Pancreas (tissue), 10 donors: ENCODE results near the gene MED31. TPM values are rescaled to one million over a fixed set of nuclear protein-coding genes. Genes with fewer than 3 reads are reported as not detected.
A peak's percentile ranks its signal among the peaks of the same experiment; 100 is the strongest.

Source experiments
- ATAC-seq, 4 donors: fragments of 200-7000 bp; cut with Tn5 transposase; one replicate each; pipeline versions ENCODE4 v1.8.0 to v1.9.1; 2020; ENCODE audit warnings: mild to moderate bottlenecking in 4 of 4, moderate library complexity in 4 of 4
- DNase-seq, 6 donors: peaks; one replicate each; pipeline ENCODE4 v3.0.0-alpha.2; 2020
- FAIRE-seq: peaks from 2 replicates; lab custom pipeline; 2012; peaks lifted over from hg19 to GRCh38; lab: Jason Lieb, UNC
- H3K27ac ChIP-seq, 4 donors: fragments of 200-600 bp; sonication (generic); 1 replicate in 3 of 4; 2 replicates in 1 of 4; pipeline versions ENCODE4 v1.5.0 to v1.8.0; 2020
- H3K27me3 ChIP-seq, 4 donors: fragments of 200-600 bp; one replicate each; pipeline ENCODE4 v1.8.0; 2021
- H3K36me3 ChIP-seq, 3 donors: fragments of 200-600 bp; sonication (generic) in 1 of 3; one replicate each; pipeline versions ENCODE4 v1.5.0 to v1.8.0; 2020 to 2021
- H3K4me1 ChIP-seq, 3 donors: fragments of 200-600 bp; one replicate each; pipeline ENCODE4 v1.8.0; 2021
- H3K4me3 ChIP-seq, 4 donors: fragments of 200-600 bp; sonication (generic) in 2 of 4; one replicate each; pipeline versions ENCODE4 v1.5.0 to v1.8.0; 2020 to 2021
- H3K9me3 ChIP-seq, 4 donors: fragments of 200-600 bp; one replicate each; pipeline ENCODE4 v1.8.0; 2021
- CTCF ChIP-seq, 4 donors: fragments of 200-600 bp; sonication (generic) in 3 of 4; IDR thresholded peaks; one replicate each; pipeline versions ENCODE4 v1.5.0 to v1.8.0; 2021; ENCODE audit warnings: antibody characterized with exemption in 4 of 4
- WGBS, 2 donors: extraction: QIAGEN DNeasy Blood & Tissue Kit; methylation state at CpG; one replicate each; pipeline ENCODE4 v1.1.7; 2013; 5-methylcytosine and 5-hydroxymethylcytosine counted together
- intact Hi-C, 3 donors: fragments of 100-400 bp; cut with DNase I; formaldehyde crosslinking; loops; one replicate each; pipeline versions ENCODE4 v1.11.1 to v1.14.2; 2022
- polyA plus RNA-seq, 2 donors: library from polyadenylated mRNA; stranded (reverse); fragments of 200-250 nt; gene quantifications; one replicate each; pipeline ENCODE4 v1.2.3, GENCODE V29; 2013
- total RNA-seq, 6 donors: library from RNA; stranded (reverse); fragmentation: NEBNext Ultra II Directional in 4 of 6; extraction: Animal tissue kit (Norgen Biotek cat#: 25700) in 4 of 6; gene quantifications; one replicate each; pipeline versions ENCODE4 v1.2.1 to v1.2.4, GENCODE V29; 2021 to 2023
- donor health status: healthy with polysubstance abuse.
- donor health status: DM: no; HTN: no; CAD: no; lungs with moderate emphysema.
- donor health status: DM: no; HTN: no; CAD: no.
- donor health status: control.
- donor health status: control.
- donor health status: Bipolar disorder and iron deficiency.
- donor health status: DM: yes; HTN: yes; CAD: no.
- donor health status: DM: no; HTN: no; CAD: no.
- donor health status: DM: no; HTN: no; CAD: no.
- donor health status: DM: yes; HTN: yes; CAD: no.

Gene MED31
- total and polyA plus RNA-seq, 8 donors = 2.2 to 14.5 (median 6.4) TPM

- WGBS, 2 donors = 78 to 86% methylated on average over 6 of the region's 6 CpGs
- TF ChIP-seq CTCF (IDR thresholded peaks at IDR 0.05) = no peak
- Histone ChIP-seq H3K4me1 (no peaks in the 10 kb centered on the region), H3K4me3 (no peak overlapping the region), H3K36me3 (no peaks in the 10 kb centered on the region), H3K9me3 (no peaks in the 10 kb centered on the region), H3K27ac (no peak overlapping the region), H3K27me3 (no peaks in the 10 kb centered on the region)
- intact Hi-C loops = no loop called here
- ATAC-seq (no peak), DNase-seq (no peak), FAIRE-seq (no peak)
Measured at GRCh38 chr17:6679241-6679640, 27.8 kb upstream of the MED31 start.

GRCh38 chr17:6677946-6678345 is 26.5 kb upstream of the MED31 start:
- DNase-seq = no peak
- TF ChIP-seq CTCF (IDR thresholded peaks at IDR 0.05) = no peak
- no peak overlapping the region for H3K27ac ChIP-seq
- intact Hi-C loops = no loop called here
- no peaks in the 10 kb centered on the region for H3K36me3 ChIP-seq
- no peak for FAIRE-seq
- 75 to 91% methylated on average over 6 to 7 of the region's 7 CpGs for WGBS, 2 donors
- H3K4me1 ChIP-seq = no peaks in the 10 kb centered on the region
- H3K4me3 ChIP-seq = no peak overlapping the region
- ATAC-seq = no peak
- H3K27me3 ChIP-seq = no peaks in the 10 kb centered on the region
- no peaks in the 10 kb centered on the region for H3K9me3 ChIP-seq

- DNase-seq (no peak), FAIRE-seq (no peak), ATAC-seq (peak in 2 of 4 donors; percentile 18 to 40)
- Histone ChIP-seq H3K9me3 (no peaks in the 10 kb centered on the region), H3K4me1 (no peaks in the 10 kb centered on the region), H3K27ac (no peak overlapping the region), H3K36me3 (no peaks in the 10 kb centered on the region), H3K27me3 (no peaks in the 10 kb centered on the region), H3K4me3 (no peak overlapping the region)
- intact Hi-C loops = no loop called here
- TF ChIP-seq CTCF (IDR thresholded peaks at IDR 0.05) = no peak
- WGBS, 2 donors = 75% methylated on average over 16 of the region's 16 CpGs
Measured at GRCh38 chr17:6677158-6677831, 25.9 kb upstream of the MED31 start.

GRCh38 chr17:6676802-6677157 is 25.4 kb upstream of the MED31 start:
- no peak for FAIRE-seq
- no peaks in the 10 kb centered on the region for H3K36me3 ChIP-seq
- intact Hi-C loops = no loop called here
- 58 to 64% methylated on average over 6 of the region's 6 CpGs for WGBS, 2 donors
- no peaks in the 10 kb centered on the region for H3K27me3 ChIP-seq
- no peak for DNase-seq
- no peak for ATAC-seq
- TF ChIP-seq CTCF (IDR thresholded peaks at IDR 0.05) = no peak
- no peaks in the 10 kb centered on the region for H3K9me3 ChIP-seq
- no peak overlapping the region for H3K4me3 ChIP-seq
- H3K27ac ChIP-seq = no peak overlapping the region
- no peaks in the 10 kb centered on the region for H3K4me1 ChIP-seq

- no peaks in the 10 kb centered on the region for H3K36me3 ChIP-seq
- DNase-seq = no peak
- 67 to 83% methylated on average over 11 of the region's 11 CpGs for WGBS, 2 donors
- intact Hi-C loops = no loop called here
- H3K27me3 ChIP-seq = no peaks in the 10 kb centered on the region
- no peaks in the 10 kb centered on the region for H3K4me1 ChIP-seq
- no peaks in the 10 kb centered on the region for H3K9me3 ChIP-seq
- FAIRE-seq = no peak
- no peak for TF ChIP-seq CTCF (IDR thresholded peaks at IDR 0.05)
- no peak for ATAC-seq
- H3K27ac ChIP-seq = no peak overlapping the region
- H3K4me3 ChIP-seq = no peak overlapping the region
Measured at GRCh38 chr17:6675201-6675825, 23.9 kb upstream of the MED31 start.
